GM18907 (cell line): ENCODE results near the gene C1orf52.
A peak's percentile ranks its signal among the peaks of the same experiment; 100 is the strongest.

Source experiments
- ATAC-seq: cut with Tn5 transposase; IDR thresholded peaks from one replicate; pipeline ENCODE4 v1.9.1; 2021; ENCODE audit warnings: mild to moderate bottlenecking, moderate library complexity; ENCODE audit not compliant: unreplicated experiment

The C1orf52 gene

DNA sequence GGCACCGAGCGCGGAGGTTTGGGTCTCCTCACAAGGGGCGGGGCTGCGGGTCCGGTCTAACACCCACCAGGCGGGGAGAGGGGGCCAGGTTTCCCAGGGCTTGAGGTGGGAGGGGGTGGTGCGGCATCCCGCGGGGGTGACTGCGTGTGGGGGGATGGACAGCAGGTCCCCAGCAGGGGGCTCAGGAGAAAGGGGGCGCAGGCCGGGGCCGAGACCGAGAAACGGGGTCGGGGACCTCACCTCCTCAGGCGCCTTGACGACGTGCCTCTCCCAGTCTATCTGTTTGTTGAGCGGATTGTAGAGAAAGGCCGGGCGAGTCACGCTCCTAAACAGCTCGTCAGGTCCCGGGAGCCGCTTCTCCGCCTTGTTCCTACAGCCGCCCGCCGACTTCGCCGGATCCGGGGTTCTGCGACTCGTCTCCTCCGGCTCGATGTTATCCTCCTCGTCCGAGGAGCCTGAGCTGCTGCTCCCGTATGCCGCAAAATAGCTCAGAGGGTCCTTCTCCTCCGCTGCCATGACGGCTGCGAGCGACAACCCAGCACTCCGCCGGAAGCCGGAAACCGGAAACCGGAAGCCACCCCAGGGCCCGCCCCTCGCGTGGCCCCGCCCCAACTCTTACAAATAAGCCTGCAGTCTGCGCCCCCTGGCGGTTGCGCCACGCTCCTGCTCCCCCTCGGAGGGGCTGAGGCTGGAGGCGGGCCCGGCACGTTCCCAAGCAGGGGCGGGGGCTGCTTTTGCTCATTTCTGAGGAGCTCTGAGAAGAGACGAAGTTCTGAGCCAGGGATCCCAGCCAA is at the start of gene C1orf52:
TSS of gene C1orf52 (minus strand) at position 545 of the 794 bp plus-strand sequence. CDS start at position 516, 29 bp downstream.
- ATAC-seq = peak; percentile 97

DNA sequence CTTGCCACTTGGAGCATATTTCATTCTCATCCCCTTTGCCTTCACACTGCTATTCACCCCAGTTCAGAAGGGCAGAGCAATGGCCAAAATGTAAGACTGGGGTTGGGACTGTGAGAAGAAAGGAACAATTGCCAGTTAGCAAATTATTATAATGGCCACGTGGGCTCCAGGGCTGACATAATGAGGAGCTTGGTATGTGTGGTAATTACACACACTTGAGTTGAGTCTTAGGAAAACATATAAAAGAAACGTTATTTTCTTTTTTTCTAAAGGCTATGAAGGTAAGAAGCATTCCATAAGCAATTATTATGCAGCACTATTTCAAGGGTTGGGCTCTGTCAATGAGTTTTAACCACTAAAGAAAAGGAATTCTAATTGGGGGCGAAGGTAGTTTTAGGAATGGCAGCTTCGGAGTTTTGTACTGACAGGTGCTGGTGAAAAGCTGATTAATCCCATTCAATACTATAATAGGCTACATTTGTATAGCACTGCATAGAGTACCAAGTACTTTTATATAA is 49.4 kb upstream of the C1orf52 start:
- no peak for ATAC-seq

DNA sequence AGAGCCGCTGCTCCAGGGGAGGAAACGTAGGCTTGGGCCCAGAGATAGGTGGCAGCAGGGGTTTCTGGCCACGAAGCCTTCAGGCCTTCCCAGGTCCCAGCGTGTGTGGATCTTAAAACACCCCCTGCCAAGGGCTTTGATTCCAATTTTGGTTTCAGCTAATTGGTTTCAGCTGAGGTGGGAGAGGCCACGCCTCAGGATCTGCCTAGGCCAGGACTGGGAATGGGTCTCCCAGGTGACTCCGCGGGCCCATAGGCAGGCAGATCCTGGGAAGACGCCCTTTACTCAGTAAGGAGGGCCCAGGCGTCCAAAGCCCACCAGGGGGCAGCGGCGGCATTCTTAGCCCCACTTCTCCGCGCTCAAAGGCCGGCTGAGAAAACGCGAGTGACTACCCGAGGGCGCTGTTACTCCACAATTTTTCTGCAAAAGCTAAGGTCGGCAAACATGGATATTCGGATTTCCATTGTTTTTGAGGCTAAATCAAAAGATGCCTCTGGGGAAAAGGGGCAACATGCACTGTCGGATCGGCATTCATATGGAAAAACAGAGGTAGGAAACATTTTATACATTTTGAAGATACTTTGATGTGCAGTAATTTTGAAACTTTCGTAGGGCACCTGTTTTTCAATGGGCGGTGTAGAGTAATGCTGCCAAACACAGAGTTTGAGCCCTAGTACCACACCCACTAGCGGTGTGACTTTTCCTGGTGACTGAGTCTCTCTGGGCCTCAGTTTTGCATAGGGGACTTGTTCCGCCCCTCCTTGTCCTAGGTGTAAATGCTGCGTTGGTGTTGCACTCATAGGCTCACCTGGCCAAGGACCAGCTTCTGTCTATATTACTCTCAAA is 48.7 kb upstream of the C1orf52 start:
- peak; percentile 92 for ATAC-seq

DNA sequence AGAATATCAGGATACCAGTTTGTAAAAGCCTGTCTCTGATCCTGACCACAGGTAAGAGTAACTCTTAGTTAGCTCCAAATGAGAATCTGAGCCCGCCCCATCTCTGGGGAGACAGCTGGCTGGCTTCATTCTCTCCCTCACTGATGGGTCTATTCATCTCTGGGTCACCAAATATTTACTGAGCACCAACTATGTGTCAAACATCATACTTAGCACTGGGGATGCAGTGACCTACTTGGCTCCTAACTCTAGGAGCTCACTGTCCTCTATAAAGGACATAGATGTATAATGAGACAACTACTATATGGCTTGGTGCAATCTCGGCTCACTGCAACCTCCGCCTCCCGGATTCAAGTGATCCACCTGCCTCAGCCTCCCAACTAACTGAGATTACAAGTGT is 46.8 kb upstream of the C1orf52 start:
- no peak for ATAC-seq

DNA sequence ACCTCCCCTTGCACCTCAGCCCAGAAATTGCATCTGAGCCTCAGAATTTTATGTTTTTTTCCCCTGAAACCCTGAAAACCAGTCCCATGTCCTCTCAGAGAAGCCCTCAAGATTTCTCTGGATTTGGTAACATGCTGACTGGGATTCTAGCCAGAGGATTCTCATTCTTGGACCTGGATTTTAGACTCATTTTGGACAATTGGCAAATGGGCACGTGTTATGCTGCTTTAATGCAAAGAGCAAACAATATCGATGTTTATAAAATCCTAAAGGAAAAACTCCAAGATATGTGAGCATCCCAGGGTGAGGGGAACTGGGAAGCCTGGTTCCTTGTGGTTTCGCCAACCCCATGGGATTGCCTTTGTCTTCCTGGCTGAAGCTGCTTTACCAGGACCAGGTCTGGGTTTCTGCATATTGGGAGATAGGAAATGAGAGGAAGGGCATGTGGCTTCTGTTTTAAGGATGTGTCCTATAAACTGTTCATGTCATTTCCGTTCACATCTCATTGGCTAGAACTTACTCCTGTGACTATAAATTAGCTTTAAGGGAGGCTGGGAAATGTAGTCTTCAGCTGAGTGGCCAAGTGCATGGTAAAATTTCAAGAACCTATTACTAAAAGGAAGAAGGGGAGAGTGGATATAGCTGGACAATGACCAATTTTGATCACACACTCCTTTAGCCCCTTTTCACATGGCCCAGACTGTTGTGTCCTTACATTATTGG is 44.1 kb upstream of the C1orf52 start:
- no peak for ATAC-seq

DNA sequence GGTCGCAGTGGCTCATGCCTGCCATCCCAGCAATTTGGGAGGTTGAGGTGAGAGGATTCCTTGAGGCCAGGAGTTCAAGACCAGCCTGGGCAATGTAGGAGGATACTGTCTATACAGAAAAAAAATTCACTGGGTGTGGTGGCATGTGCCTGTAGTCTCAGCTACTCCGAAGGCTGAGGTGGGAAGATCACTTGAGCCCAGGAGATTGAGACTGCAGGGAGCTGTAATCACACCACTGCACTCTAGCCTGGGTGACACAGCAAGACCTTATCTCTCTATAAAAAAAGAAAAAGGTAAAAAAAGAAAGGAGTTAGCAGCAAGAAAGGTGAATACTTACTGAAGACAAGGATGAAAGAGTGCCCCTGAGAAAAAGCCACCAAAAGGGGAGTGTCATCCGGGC is 40.7 kb upstream of the C1orf52 start:
- no peak for ATAC-seq

DNA sequence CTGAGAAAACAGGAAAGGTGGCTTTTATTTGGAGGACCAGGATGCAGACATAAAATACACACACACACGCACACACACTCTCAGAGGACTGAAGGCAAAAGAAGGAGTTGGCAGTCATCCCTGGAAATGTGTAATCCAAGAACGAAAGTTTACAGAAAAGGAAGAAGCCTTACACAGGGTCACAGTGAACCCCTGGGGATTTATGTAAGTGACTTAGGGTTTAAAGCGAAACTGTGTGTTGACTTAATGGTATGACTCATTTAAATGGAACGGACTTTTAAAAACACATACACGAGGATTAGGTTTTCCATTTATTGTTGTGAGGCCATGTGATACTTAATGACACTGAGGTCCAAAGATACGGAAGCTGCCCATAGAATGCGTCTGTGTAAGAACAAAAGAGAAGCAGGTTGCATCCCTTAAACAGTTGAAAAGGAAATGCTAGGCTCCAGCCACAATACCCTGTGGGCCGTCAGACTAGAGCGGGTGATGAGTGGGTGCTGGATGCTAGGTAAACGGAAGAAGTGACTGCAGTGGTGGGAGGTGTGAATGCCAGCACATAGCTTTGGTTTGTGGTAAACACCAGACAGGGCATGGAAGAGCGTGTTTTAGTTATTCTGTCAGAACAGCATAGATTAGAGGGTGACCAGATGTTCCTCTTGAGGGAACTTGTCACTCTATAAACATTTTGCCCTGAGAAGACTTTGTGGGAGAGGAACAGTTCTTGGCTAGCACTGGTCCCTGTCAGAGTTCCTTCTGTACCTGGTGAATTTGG is 38.6 kb upstream of the C1orf52 start:
- peak; percentile 98 for ATAC-seq

DNA sequence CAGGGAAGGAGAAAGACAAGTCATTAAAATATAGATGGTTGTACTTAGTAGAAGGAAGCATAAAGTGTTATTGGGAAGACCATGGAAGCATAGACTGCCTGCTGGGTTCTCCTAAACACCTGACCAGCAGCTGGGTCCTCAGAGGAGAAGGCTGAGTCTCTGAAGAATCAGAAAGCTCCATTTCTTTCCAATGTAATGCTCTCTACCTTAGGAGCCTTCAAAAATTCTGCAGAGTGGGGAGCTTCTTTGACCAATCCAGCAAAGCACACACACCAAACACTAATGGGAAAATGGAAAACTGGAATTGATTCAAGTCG is 38.0 kb upstream of the C1orf52 start:
- no peak for ATAC-seq

DNA sequence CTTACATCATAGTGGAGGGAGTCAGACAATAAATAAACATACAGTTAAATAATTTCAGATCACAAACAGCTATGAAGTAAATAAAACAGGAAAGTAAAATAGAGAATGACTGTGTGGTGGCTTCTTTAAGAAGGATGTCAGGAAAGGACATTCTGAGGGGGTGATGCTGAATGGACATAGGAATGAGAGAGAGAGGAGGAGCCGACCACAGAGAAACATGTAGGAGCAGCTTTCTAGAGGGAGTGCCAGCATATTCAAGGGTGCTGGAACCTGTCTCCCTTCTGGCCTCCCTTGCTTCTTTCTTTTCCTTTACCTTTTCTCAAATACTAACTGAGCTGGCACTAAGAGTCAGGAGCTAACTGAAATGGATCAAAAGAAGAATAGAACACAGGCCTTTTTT is 37.5 kb upstream of the C1orf52 start:
- no peak for ATAC-seq

DNA sequence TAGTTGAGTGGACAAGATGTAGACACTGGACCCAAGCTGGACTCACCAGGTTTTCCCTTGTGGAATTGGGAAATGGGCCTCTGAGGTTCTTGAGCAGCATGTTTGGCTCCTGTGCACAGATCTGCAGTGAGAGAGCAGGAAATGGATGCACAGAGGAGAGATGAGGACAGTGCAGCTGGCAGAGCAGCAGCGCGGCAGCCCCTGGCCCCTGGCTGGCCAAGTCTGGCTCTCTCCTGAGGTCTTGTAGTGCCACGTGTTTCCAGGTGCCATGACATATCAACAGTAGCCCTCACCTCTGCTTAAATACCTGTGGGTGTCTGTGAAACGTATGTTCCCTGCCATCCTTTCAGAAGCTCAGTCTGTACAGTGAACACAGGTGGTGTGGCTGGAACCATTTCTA is 36.2 kb upstream of the C1orf52 start:
- ATAC-seq = no peak

DNA sequence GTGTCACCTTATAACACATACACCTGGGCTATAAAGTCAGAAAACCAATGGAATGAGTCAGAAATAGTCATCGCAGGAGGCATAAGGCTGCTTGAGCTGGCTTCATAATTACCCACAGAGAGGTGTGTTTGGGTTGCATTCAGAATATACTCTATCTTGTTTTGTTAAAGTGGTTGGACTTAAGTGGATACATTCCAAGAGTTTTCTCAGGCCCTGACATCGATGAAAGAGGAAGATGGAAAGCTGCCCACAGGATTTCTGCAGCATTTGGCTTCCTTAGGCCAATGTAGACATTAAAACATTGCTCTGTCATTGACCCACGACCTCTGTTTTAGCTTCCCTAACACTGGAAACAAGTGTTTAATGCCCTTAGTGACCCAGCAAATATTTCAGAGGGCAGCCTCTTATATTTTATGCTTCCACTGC is 35.6 kb upstream of the C1orf52 start:
- no peak for ATAC-seq

DNA sequence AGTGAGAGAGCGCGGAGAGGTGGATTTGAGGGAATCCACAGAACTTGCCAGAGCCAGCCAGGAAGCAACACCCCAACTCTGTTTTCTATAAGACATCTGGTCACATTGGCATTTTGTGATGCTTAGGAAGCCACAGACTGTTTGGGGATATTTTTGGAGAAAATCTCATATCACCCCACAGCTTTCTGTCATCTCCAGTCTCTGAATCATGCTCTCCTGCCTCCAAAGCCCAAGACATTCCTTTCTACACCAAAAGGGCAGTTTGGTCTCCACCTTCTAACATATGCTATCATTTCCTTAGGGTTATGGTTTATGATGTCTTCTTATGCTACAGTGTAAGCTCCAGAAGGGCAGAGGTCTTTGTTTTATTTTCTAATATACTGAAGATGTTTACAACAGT is 31.4 kb upstream of the C1orf52 start:
- no peak for ATAC-seq

DNA sequence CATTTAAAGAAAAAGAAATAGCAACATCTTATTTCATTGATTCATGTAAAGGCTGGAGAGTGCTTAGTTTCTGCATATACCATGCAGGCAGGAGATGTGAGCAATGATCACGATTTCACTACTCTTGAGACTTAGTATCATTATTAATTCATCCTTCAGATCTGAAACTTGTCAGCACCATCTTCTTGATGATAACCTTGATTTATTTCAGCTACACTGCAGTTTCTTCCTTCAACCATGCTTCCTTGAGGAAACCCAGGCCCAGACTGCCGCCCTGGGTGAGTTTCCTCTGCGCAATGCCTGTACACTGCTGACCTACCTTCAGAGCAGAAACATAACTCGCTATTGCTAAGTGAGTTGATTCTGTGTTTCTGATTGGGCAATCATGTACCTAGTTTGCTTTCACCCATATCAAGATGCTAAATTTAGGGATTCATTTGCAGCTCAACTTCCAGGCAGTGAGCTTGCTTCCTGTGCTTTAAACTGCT is 30.4 kb upstream of the C1orf52 start:
- peak; percentile 43 for ATAC-seq

DNA sequence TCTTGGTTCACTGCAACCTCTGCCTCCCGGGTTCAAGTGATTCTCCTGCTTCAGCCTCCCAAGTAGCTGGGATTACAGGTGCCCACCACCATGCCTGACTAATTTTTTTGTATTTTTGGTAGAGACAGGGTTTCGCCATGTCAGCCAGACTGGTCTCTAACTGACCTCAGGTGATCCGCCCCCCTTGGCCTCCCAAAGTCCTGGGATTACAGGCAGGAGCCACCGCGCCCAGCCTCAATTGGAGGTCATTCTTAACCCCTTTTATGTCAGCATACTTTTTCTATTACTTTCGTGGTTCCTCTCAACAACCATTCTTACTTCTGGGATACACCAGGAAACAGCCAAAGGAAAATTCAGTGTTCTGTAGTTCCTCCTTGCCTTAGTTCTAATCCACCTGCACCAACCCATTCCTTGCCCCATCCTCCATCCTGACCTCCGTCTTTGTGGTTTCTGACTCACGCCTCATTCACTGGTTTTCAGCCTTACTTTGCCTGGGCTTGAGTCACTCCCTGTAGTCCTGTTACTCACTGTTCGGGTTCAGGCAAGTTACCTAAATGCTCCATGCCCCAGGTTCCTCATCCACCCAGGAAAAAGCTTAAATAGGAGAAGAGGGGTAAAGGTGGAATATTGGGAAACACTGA is 29.9 kb upstream of the C1orf52 start:
- peak; percentile 15 for ATAC-seq

DNA sequence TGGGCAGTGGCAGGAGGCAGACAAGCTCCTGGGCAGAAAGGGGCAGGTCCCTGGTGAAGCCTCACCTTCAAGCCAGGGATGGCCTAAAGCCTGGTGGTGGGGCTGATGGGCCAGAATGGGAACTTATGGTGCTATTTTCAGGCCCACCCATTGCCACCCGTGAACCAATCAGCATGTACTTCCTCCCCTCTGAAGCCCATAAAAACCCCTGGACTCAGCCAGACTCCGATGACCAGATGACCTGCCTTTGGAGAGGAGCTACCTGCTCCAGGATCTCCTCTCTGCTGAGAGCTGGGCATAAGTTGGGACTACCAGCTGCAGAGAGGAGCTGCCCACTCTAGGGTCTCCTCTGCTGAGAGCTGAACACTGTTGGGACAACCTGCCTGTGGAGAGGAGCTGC is 24.7 kb upstream of the C1orf52 start:
- ATAC-seq = no peak

DNA sequence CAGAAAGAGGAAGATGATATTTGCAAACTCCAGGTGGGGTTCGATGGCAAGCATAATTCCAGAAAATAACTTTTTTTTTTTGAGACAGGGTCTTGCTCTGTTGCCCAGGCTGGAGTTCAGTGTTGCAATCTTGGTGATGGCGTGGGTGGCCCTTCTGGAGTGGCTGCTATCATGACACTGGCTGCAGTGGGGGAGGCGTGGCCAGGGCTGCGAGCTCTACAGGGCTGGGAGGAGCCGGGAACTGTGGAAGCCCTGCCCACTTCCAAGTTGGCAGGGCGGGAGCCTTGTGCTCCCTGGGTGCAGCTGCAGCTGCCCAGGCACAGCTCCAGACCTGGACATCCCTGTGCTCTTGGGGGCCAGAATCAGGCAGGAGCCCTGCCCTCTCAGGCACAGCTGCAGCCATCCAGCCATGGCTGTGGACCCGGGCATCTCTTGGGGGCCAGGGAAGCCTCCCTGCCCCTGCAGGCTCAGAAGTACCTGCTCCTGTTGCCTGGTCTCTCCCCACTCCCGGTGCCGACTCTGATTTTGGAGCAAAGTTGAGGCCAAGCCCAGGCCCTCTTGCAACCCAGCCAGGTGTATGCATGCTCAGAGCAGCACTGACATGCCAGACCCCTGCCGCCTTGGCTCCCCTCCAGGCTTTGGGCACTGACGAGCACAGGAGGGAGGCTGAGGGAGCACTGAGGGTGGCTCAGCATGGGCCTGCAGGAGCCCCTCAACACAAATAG is 24.2 kb upstream of the C1orf52 start:
- ATAC-seq = no peak

DNA sequence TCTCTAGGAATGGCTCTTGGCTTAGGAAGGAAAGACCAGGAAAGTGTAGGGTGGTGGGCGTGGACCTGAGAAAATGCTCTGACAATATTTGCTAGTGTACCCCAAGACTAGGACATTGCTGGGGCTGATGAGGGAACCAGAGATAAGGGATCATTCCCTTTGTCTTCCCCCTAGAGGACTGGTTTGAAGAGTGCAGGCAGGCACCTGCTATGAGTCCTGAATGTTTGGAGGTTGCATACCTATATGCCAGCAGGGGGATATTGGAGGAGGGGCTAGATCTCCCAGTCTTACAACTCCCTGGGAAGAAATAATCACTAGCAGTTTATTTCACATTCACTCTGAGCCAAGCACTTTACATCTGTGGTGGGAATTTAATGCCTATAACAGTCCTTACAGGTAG is 23.0 kb upstream of the C1orf52 start:
- no peak for ATAC-seq

DNA sequence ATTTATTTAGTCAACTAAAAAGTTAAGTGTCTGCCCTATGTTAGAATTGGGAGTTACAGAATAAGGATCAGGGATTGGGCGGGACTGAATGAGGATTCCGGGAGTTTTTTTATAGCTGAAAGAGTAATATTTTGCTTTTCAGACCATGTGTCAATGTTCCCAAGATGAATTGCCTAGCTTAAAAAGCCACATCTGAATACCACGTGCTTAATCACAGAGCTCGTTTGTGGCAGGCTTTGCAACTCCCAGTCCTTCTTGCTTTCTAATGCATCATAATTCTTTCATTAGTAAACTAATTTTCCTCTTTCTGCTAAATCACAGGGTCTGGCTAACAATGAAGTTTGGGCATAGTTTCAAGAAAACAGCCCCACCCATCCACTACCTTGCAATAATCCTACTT is 21.2 kb upstream of the C1orf52 start:
- no peak for ATAC-seq

DNA sequence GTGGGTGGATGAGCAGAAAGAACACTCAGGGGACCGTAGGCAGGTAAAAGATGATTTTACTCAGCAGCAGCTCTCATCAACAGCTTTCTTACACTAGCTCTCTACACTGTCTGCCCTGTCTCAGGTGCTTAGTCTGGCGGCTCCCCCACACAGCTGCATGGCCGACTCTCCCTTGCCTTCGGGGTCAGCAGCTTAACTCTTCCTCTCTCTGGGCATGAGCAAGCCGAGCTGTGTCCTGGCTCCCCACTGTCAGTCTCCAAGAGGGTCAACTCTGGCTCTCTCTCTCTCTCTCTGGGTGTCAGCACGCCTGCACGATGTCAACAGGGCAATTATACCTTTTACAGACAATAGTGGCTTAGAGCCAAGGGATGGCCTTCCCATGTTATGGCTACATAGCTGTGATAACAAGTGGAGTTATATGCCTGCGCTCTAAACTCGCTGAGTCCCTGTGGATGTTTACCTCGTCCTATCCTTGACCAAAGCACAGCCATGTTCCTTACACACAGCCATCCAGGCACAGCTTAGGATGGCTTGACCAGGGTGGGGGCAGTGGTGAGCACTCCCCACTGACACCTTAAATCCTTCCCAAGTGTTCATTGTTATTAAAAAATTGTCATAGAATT is 20.1 kb upstream of the C1orf52 start:
- ATAC-seq = no peak
